Measurements from ENCODE around the gene TNFRSF8.

Gene TNFRSF8

DNA sequence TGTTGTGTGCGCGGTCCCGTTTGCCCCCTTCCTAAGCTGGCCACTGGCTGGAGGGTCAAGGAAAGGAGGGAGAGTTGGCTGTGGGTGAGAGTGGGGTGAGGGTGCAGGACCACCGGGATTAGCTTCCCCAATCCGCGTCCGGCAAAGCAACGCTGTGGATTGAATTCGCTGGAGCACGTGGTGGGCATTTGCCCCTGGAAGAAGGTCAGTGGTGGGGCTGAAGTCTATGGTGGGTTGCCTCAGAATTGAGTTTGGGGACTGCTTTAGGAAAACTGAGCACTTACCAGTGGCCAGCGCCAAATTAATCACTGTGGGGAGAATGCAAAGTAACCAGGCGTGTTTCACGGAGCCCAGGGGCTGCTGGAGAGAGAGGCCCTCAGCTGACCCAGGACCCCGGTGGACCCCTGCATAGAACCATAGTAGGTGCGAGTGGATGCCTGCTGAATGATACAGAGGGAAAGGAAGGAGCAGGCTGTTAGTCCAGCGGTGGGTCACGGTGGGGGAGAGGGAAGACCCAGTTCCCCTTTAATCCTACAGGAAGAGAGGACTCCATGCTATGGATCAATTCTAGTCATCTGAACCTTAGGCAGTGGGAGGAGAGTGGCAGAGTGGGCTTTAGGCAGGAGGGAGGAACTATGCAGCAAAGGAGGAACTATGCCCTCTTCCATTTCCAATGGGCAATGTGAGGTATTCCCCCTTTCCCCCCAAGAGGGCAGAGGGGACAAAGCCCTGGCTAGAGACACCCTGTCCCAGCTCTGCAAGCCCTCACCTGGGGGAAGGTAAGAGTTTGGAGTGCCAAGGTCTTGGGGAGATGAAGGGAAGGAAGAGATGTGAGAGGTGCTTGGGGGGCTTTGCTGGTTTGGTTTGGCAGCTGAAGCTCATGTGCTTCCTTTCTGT lies 1.2 kb downstream of the TNFRSF8 start:
- DNase-seq: no peak

DNA sequence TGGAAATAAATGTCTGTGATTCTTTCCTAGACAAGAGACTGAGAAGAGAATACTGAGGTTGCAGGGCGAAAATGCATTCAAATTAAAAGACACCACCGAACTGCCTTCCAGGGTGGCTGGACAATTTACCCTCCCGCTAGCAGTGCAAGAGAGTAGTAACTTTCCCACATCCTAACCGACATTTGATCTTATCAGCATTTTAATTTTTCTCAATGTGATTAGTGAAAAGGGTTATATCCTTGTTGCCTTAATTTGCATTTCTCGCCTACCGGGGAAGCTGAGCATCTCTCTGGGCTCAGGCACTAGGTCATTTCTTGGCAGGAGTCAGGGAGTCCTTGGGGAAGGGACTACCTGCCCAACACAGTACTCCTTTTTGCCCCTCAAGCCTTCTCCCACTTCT lies 2.8 kb downstream of the TNFRSF8 start:
- no peak for DNase-seq

DNA sequence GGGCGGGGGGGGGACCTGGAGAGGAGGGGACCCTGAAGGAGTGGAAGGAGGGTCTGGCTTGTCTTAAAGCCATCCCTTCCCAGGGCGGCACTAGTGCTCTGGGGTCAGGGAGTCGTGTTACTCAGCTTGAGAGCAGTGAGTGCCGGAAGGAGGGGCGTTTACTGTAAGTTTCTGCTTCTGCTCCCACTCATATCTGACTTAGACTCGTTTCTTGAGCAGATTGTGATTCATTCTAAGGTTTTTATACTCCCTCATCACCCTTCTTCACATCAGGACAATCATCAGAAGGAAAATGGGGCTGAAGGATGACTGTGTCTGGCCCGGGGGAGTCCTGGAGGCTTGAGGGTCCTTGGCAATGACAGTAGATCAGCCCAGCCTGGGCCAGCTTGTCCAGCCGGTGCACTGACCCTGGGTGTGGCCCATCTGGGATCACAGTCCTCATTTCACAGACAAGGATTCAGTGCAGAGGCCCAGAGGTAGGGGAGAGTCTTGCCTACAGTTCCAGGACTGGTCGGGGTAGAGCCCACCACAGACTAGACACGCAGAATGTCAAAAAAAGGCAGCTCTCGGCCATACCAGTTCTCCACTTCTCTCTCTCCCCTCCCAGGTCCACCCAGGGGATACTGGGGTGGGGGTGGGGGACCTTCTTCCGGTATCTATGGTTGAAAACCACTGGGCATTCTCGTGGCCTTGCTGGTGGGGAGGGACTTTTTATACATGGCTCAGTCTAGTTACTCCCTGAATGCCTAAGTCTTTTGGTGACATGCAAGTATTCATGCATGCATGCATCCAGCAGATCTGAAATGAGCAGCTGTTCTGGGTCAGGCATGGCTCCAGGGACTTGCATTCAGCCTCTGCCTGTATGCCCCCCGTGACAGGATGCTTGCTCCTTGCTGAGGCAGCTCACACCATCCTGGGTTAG lies 5.1 kb downstream of the TNFRSF8 start:
- no peak for DNase-seq

DNA sequence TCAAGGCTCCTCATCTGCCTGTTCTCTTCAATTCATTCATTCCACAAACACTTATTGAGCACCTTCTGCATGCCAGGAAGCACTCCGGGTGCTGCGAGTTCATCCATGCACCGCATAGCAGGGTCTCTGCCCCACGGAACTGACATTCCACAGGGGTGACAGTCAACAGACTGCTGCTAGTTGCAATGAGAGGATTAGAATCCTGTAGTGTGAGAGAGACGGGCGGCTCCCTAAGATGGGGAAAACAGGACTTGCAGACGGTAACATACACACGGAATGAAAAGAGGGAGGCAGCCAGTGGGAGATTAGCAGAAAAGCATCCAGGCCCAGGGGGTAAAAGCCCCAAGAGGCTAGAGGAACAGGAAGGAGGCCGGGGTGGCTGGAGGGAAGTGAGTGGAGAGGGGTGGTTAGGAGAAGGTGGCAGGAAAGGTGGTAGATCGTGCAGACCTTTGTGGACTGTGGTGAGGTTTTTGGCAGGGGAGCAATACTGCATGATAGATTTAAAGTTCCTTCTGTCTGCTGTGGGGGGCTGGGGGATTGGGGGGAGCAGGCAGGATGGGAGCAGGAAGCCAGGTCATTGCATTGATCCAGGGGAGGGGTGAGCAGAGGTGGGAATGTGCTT lies 6.6 kb downstream of the TNFRSF8 start:
- no peak for DNase-seq

DNA sequence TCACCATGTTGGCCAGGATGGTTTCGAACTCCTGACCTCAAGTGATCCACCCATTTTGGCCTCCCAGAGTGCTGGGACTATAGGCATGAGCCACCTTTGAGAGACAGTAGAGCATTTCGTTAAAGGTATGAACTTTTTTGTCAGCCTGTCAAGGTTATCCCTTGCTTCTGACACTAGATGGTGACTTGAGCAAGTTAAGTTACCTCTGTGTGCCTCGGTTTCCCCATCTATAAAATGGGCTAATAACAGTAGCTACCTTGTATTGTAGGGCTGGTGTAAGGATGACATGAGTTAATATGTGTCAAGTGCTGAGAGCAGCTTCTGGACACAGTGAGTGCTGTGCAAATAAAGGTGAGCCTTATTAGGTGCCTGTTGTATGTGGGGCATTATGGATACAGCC lies 8.8 kb downstream of the TNFRSF8 start:
- DNase-seq: no peak

DNA sequence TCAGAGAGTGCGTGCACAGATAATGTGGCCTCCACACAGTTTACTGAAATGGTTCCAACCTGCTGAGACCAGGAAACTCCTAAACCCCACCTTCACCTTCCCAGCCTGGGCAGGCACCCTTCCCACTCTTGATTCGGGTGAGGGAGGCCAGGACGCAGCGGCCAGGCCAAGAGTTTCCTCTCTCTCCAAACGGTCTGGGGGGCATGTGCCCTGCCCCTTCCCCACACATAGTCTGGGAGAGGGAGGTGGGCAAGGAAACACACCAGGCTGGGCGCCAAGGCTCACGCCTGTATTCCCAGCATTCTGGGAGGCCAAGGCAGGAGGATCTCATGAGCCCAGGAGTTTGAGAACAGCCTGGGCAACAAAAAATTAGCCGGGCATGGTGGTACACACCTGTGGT lies 9.6 kb downstream of the TNFRSF8 start:
- no peak for DNase-seq

DNA sequence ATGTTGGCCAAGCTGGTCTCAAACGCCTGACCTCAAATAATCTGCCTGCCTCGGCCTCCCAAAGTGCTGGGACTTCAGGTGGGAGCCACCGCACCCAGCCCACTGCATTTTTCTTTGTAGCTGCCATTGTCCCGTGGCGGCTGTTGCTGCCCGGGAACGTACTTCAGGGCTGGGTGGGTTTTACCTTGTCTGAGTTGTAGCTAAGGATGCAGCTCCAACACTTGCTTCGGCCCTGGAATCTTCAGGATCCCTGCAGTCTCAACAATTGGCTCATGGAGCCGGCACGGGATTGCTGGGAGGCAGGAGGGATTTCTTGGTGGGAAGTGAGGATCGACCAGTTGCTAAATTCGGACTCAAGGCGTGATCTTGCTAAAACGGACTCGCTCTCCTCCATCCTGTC lies 10.7 kb downstream of the TNFRSF8 start:
- no peak for DNase-seq

DNA sequence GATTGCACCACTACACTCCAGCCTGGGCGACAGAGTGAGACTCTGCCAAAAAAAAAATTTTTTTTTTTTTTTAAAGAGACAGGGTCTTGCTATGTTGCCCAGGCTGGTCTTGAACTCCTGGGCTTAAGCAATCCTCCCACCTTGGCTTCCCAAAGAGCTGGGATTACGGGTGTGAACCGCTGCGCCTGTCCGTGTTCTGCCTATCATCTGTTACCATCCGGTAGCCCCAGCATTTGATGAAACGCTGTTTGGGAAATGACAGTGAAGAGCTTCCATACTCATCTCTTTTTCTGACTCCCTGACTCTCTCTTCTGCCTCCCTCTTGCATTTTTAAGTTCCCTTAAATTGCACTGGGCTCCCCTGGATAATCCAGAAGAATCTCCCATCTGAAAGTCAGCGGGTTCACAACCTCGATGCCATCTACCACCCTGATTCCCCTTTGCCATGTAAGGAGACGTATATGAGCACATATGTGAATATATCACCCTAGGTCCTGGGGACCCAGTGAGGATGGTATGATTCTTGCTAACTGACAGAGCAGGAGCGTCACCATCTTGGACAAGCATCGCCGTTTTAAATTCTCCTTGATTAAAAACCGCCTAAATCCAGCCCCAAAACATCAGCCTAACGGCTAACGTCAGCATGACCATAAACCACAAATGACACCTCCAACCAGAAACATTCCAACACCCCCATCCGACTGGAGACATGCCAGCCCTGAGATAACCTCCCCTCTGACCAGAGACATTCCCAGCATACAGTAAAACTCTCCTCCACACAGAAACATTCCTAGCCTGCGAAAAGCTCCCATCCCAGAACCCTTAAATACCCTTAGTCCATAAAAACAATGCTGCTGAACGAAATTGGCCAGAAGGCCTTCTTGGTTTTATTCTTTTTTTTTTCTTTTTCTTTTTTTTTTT lies 12.4 kb downstream of the TNFRSF8 start:
- DNase-seq: no peak

DNA sequence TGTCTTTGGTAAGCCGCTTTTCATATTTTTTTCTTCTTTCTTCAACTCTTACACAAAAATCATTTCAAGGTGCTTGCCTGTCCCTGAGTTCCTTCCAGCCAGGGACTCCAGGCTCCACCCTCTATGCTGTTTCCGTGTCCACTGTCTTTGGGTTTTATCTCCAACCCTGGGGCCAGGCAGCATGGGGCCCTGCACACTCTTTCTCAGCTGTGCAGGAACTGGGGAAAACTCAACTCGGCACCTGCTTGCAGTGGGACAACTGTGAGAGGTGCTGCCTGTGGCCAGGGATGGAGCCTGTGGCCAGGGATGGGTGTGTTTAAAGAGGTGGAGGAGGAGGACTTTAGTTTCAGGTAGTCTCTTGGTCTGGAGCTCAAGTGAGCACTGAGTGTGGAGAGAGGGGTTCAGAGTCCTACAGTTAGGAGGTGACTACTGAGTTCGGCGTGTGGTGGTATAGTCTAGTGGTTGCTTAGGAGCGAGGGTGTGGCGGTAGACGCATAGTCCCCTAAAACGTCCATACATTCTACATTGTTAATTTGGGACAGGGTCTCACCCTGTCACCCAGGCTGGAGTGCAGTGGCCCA lies 13.4 kb downstream of the TNFRSF8 start:
- no peak for DNase-seq

DNA sequence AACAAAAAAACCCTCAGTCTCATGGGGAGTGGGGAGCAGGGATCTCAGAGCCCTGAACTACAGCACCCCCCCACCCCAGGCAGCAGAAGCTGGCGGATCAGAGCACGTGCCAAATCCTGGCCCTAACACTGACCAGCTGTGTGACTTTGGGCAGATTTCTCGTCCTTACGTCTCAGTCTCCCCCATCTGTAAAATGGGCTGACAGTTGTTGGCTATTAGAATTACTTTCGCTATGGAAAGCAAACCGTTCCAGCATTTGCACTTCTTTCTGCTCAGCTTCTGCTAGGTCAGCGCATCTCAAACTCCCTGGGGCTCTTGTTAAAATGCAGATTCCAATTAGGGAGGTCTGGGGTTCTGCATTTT lies 15.5 kb downstream of the TNFRSF8 start:
- no peak for DNase-seq

DNA sequence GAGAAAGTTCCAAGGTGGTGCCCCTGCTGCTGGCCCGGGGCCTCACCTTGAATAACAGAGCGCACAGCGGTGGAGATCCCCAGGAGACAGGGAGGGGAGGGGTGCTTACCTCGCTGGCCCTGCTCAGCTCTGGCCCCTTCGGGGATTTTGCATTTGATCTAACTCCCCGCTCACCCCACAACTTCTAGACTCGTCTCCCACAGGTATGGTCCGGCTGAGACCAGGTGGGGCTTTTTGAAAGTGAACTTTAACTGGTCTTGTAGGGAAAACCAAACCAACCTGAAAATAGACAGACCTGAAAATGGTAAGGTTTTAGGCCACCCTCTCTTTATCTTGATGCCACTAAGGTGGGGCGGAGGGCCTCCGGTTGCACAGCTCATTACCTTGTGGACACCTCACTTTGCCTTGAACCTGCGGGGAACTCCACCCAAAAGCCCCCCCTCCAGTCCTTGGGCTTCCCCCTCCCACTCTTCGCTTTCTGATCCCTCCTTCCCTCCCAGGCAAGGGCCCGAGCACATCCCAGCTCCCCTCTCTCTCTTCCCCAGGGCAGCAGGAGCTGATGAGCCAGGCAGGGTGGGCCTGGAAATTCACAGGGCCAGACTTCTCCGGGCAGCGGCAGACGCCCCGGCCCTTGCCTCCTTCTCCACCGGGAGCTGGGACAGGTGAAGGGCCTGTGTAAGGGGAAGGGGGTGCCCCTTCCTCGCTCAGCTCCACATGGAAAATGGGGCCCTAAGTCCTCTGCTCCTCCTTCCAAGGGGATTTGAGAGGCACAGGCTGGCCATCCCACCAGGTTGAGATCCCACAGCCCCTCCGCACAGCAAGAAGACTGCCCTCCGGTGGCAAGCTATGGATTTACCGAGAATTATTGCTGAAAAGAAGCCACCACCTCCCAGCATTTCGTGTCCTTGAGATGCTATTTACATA lies 16.1 kb downstream of the TNFRSF8 start:
- no peak for DNase-seq

DNA sequence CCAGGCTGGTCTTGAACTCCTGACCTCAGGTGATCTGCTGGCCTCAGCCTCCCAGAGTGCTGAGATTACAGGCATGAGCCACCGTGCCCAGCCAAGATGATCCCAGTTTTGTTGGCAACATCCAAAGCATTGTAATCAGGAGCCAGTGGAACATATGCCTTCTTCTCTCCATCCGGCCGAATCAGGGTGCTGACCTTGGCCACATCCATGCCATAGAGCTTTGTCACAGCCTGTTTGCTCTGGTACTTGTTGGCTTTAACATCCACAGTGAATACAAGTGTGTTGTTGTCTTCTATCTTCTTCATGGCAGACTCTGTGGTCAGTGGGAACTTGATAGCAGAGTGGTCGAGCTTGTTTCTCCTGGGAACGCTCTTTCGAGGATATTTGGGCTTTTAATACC lies 17.1 kb downstream of the TNFRSF8 start:
- no peak for DNase-seq

DNA sequence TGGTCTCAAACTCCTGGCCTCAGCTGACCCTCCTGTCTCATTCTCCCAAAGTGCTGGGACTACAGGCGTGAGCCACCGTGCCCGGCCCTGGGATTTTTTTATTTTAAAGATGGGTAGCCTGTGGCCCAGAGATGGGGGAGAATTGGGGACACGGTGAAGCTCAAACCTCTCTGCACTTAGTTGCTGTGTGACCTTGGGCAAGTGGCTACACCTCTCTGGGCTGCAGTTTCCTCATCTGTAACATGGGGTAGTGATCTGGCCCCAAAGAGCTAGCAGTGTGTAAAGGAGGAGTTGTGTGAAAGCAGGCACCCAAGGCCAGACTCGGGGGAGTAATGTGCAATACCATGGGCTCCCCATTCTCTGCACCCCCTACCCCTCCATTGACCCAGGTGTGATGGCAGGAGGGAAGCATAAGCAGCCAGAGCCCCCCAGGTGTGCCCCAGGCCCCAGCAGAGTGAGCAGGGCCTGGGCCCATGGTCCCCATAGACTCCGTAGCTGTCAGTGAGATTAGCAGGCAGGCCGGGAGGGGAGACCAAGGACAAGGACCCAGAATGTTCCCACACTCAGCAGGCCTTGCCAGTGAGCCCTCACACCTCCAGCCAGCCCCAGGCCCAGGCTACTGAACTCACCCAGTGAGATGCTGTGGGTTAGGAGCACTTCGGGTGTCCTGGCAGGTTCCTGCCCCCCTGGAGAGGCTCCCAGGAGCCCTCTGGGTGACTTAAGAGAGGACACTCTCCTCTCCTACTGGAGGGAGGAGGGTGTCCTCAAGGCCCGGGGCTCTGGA lies 17.9 kb downstream of the TNFRSF8 start:
- no peak for DNase-seq

DNA sequence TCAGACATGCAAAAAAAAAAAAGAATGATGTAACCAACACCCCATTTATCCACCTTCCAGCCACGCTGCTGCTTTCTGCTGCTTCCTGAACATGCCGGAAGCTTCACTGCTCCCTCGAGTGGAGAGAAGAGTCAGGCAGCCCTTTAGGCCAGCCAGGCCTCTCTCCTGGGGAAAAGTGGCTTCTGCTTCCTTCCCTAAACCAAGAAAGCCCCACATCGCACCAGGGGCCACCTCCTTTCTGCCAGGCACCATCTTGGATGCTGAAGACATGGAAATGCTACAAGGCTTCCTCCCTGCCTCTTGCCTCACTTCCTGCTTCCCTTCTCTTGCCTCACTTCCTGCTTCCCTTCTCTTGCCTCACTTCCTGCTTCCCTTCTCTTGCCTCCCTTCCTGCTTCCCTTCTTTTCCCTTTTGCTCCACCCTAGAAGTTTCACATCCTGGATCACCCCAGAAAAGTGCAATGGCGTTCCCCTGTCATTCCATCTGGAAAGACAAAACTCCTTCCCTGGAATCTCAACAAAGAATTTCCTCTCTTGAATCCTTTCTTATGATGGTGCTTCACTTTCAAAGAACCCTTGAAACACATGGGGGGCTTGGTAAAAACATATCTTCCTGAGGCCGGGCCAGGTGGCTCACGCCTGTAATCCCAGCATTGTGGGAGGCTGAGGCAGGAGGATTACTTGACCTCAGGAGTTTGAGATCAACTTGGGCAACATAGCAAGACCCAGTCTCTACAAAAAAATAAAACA lies 18.7 kb downstream of the TNFRSF8 start:
- no peak for DNase-seq

DNA sequence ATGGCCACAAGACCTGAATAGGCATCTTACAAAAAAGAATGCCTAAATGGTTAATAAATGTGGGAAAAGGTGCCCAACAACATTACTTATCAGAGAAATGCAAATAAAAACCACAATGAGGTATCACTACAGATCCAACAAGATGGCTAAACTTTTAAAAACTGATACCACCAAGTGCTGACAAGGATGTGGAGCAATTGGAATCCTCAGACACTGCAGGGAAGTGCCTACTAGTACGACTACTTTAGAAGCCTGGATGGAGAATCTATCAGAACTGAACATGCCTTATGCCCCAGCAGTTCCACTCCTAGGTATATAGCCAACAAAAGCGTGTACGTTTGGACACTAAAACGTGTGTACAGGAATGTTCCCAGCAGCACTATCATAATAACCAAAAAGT lies 19.9 kb downstream of the TNFRSF8 start:
- DNase-seq: no peak

DNA sequence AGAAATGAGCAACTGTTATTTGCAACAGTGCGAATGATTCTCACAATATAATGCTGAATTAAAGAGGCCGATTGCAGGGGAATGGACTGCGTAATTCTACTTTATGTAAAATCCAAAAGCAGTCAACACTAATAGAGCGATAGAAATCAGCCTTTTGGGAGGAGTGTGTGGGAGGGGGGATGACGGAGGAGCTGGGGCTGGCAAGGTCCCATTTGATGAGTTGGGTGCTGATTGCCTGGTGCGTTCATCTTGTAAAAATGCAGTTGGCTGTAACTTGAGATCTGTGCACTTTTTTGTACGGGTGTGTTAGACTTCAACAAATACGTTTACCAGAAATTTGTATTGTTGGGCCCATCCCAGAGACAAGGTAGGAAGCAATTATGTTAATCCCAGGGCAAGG lies 20.7 kb downstream of the TNFRSF8 start:
- no peak for DNase-seq

DNA sequence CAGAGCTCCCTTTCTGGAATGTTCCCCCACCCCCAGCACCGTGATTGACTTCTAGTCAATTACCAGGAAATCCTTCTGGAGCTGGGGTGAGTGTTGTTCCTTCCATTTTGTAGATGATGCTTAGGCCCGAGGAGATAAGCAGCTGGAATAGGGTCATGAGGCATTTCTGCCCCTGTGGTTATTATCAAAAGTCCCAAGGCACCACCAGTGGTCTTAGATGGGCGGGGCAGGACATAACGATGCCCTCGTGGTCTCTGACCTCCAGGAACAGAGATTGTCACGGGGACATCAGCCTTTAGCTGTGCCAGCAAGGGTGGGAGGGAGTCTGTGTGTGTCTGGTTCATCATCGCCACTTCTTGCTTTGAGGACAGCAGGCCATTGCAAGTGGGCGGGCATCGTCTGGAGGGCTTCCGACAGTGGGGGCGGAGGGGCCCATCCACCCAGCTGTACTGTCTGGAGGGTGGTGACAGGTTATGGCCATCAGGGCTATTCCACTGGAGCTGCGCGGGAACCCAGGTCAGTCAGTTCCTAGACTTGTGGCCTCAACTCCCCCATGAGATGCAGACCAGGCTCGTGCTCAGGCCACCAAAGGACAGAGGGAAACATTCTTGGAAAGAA lies 22.6 kb downstream of the TNFRSF8 start:
- DNase-seq: no peak

DNA sequence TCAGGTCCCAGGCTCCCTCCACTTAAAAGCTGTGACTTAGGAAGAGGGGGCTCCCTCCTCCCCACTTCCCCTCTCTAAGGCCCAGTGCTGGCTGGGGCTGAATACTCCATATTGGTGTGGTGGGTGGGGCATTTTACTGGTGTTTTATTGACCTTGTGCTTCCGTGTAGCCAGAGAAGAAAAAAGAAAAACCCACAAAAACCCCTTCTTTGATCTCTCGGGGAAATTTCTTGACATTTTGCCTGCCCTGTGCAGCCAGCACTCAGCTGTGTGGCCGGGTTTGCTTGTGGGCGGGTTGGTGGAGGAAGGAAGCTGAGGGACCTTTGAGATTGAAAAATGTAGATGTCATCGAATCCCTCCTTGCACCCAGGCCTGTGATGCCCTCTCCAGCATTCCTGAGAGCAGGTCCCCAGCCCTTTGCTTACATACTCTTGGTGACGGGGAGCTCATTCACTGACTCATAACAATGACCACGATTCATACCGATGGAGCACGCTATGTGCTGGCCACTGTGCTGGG lies 24.8 kb downstream of the TNFRSF8 start:
- no peak for DNase-seq

DNA sequence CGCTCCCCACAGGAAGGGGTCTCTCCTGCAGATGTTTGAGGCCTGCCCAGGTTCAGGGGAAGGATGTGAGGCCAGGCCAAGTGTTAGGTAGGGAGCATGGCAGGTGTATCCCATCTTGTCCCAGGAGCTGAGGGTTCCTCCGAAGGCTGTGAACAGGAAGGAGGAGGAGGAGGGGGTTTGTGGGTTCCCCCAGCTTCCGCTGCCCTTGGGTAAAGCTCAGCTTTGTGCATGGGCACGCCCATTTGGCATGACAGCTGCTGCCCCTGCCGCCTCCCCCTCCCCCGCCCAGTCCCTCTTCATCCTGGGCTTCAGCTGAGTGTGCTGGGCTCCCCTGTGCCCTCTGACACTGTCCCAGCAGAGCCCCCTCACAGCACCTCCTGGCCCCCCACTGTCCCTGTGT lies 25.5 kb downstream of the TNFRSF8 start:
- no peak for DNase-seq

All from cerebellar nuclear complex (tissue), 1 donor.